ENCODE results near the gene DLGAP1. TPM values are rescaled to one million over a fixed set of nuclear protein-coding genes. Genes with fewer than 3 reads are reported as not detected.

Gene DLGAP1
- total and polyA plus RNA-seq, 4 donors: 0.06 to 1.2 (median 0.17) TPM; not detected in 1

- WGBS: 13% methylated on average over 4 of the region's 4 CpGs
- H3K9me3 ChIP-seq (ENCODE audit: control insufficient read depth in 4 of 4, low read length in 3 of 4): no peaks in the 10 kb centered on the region
- no peak for DNase-seq (ENCODE audit: low spot score)
Observed at GRCh38 chr18:3998698-3999333, 456.3 kb downstream of the DLGAP1 start.

GRCh38 chr18:3995476-3996102, 459.5 kb downstream of the DLGAP1 start:
- Histone ChIP-seq H3K9ac (ENCODE audit: low read depth in 1 of 2, low read length in 2 of 2) (no peak overlapping the region), H3K4me3 (ENCODE audit: low read depth in 1 of 3, low read length in 3 of 3) (no peak overlapping the region), H3K9me3 (ENCODE audit: control insufficient read depth in 4 of 4, low read length in 3 of 4) (no peaks in the 10 kb centered on the region), H3K4me1 (ENCODE audit: control insufficient read depth in 4 of 4, insufficient read depth in 4 of 4, low read length in 3 of 4) (no peaks in the 10 kb centered on the region), H3K27me3 (ENCODE audit: control insufficient read depth in 4 of 4, insufficient read depth in 4 of 4, low read length in 3 of 4) (no peaks in the 10 kb centered on the region), H3K27ac (ENCODE audit: low read depth in 1 of 2, low read length in 2 of 2) (no peak overlapping the region), H3K36me3 (ENCODE audit: control insufficient read depth in 4 of 4, insufficient read depth in 3 of 4, low read depth in 1 of 4, low read length in 3 of 4) (no peaks in the 10 kb centered on the region)
- DNase-seq (ENCODE audit: low spot score): peak; percentile 62
- 11% methylated on average over 8 of the region's 8 CpGs for WGBS
- TF ChIP-seq, protein P1, sequence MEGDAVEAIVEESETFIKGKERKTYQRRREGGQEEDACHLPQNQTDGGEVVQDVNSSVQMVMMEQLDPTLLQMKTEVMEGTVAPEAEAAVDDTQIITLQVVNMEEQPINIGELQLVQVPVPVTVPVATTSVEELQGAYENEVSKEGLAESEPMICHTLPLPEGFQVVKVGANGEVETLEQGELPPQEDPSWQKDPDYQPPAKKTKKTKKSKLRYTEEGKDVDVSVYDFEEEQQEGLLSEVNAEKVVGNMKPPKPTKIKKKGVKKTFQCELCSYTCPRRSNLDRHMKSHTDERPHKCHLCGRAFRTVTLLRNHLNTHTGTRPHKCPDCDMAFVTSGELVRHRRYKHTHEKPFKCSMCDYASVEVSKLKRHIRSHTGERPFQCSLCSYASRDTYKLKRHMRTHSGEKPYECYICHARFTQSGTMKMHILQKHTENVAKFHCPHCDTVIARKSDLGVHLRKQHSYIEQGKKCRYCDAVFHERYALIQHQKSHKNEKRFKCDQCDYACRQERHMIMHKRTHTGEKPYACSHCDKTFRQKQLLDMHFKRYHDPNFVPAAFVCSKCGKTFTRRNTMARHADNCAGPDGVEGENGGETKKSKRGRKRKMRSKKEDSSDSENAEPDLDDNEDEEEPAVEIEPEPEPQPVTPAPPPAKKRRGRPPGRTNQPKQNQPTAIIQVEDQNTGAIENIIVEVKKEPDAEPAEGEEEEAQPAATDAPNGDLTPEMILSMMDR (IDR thresholded peaks at IDR 0.05; ENCODE audit: low read depth, low read length, missing input control): peak; percentile 79
- TF ChIP-seq RXRA (IDR thresholded peaks at IDR 0.05) (no peak), RAD21 (IDR thresholded peaks at IDR 0.05) (peak; percentile 81)

More at GRCh38 chr18:3998698-3999333, 456.3 kb downstream of the DLGAP1 start:
- H3K4me3 ChIP-seq (ENCODE audit: low read depth in 1 of 3, low read length in 3 of 3): no peak overlapping the region
- H3K4me1 ChIP-seq (ENCODE audit: control insufficient read depth in 4 of 4, insufficient read depth in 4 of 4, low read length in 3 of 4): no peaks in the 10 kb centered on the region
- no peaks in the 10 kb centered on the region for H3K36me3 ChIP-seq (ENCODE audit: control insufficient read depth in 4 of 4, insufficient read depth in 3 of 4, low read depth in 1 of 4, low read length in 3 of 4)
- TF ChIP-seq MAX (IDR thresholded peaks at IDR 0.05) (no peak), EGR1 (IDR thresholded peaks at IDR 0.05; ENCODE audit: low read depth in 2 of 2) (no peak), RAD21 (IDR thresholded peaks at IDR 0.05) (peak; percentile 83 to 85)
- TF ChIP-seq, protein P1 (IDR thresholded peaks at IDR 0.05; ENCODE audit: low read depth, low read length, missing input control): peak; percentile 67
- no peak overlapping the region for H3K27ac ChIP-seq (ENCODE audit: low read depth in 1 of 2, low read length in 2 of 2)
- H3K27me3 ChIP-seq (ENCODE audit: control insufficient read depth in 4 of 4, insufficient read depth in 4 of 4, low read length in 3 of 4): no peaks in the 10 kb centered on the region
- H3K9ac ChIP-seq (ENCODE audit: low read depth in 1 of 2, low read length in 2 of 2): no peak overlapping the region

GRCh38 chr18:3993941-3994687, 461.0 kb downstream of the DLGAP1 start:
- no peak overlapping the region for H3K27ac ChIP-seq (ENCODE audit: low read depth in 1 of 2, low read length in 2 of 2)
- no peaks in the 10 kb centered on the region for H3K9me3 ChIP-seq (ENCODE audit: control insufficient read depth in 4 of 4, low read length in 3 of 4)
- H3K27me3 ChIP-seq (ENCODE audit: control insufficient read depth in 4 of 4, insufficient read depth in 4 of 4, low read length in 3 of 4): no peaks in the 10 kb centered on the region
- no peaks in the 10 kb centered on the region for H3K36me3 ChIP-seq (ENCODE audit: control insufficient read depth in 4 of 4, insufficient read depth in 3 of 4, low read depth in 1 of 4, low read length in 3 of 4)
- H3K4me1 ChIP-seq (ENCODE audit: control insufficient read depth in 4 of 4, insufficient read depth in 4 of 4, low read length in 3 of 4): no peaks in the 10 kb centered on the region
- no peak overlapping the region for H3K4me3 ChIP-seq (ENCODE audit: low read depth in 1 of 3, low read length in 3 of 3)
- no peak overlapping the region for H3K9ac ChIP-seq (ENCODE audit: low read depth in 1 of 2, low read length in 2 of 2)
- DNase-seq (ENCODE audit: low spot score): no peak
- 89% methylated on average over 9 of the region's 9 CpGs for WGBS
- TF ChIP-seq HNF4G (IDR thresholded peaks at IDR 0.05) (no peak), EGR1 (IDR thresholded peaks at IDR 0.05; ENCODE audit: low read depth in 2 of 2) (no peak), NR2F2 (IDR thresholded peaks at IDR 0.05) (no peak), RAD21 (IDR thresholded peaks at IDR 0.05) (no peak), ATF3 (IDR thresholded peaks at IDR 0.05) (no peak), JUND (IDR thresholded peaks at IDR 0.05) (no peak), YY1 (IDR thresholded peaks at IDR 0.05) (no peak), SP1 (IDR thresholded peaks at IDR 0.05) (no peak), FOXA2 (IDR thresholded peaks at IDR 0.05) (no peak), GABPA (IDR thresholded peaks at IDR 0.05 in 1 of 2, conservative IDR thresholded peaks at IDR 0.05 in 1 of 2) (no peak), FOXA1 (IDR thresholded peaks at IDR 0.05) (no peak), MAX (IDR thresholded peaks at IDR 0.05) (no peak)
- TF ChIP-seq, protein P2, sequence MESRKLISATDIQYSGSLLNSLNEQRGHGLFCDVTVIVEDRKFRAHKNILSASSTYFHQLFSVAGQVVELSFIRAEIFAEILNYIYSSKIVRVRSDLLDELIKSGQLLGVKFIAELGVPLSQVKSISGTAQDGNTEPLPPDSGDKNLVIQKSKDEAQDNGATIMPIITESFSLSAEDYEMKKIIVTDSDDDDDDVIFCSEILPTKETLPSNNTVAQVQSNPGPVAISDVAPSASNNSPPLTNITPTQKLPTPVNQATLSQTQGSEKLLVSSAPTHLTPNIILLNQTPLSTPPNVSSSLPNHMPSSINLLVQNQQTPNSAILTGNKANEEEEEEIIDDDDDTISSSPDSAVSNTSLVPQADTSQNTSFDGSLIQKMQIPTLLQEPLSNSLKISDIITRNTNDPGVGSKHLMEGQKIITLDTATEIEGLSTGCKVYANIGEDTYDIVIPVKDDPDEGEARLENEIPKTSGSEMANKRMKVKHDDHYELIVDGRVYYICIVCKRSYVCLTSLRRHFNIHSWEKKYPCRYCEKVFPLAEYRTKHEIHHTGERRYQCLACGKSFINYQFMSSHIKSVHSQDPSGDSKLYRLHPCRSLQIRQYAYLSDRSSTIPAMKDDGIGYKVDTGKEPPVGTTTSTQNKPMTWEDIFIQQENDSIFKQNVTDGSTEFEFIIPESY (IDR thresholded peaks at IDR 0.05): no peak
- TF ChIP-seq, protein P1 (IDR thresholded peaks at IDR 0.05; ENCODE audit: low read depth, low read length, missing input control): no peak

Measured in liver (tissue), 9 donors.